ENCODE results near the gene HECTD3.

The HECTD3 gene

GRCh38 chr1:45018599-45019230 lies 7.6 kb upstream of the HECTD3 start:
- Histone ChIP-seq H2BK5ac (ENCODE audit: low read depth, low read length, poor library complexity, severe bottlenecking) (no peak overlapping the region), H3K23ac (ENCODE audit: low read length in 2 of 2) (no peak overlapping the region), H3K9me3 (ENCODE audit: control insufficient read depth, low read length) (no peaks in the 10 kb centered on the region), H3K4me3 (ENCODE audit: insufficient read depth in 1 of 2, low read depth in 1 of 2, low read length in 2 of 2) (no peak overlapping the region), H3K9ac (ENCODE audit: low read length) (no peak overlapping the region), H2BK15ac (ENCODE audit: low read depth, poor library complexity, severe bottlenecking) (no peak overlapping the region), H3K79me1 (replicated peaks; ENCODE audit: low read length, poor library complexity, severe bottlenecking) (peaks cover 8% of the 10 kb centered on the region), H3K27ac (ENCODE audit: low read length, poor library complexity, severe bottlenecking) (no peak overlapping the region), H4K91ac (ENCODE audit: low read length) (no peak overlapping the region), H2AK5ac (ENCODE audit: low read length, severe bottlenecking) (no peak overlapping the region), H3K4ac (ENCODE audit: low read depth in 1 of 2, low read length in 2 of 2) (no peak overlapping the region), H3K27me3 (ENCODE audit: control insufficient read depth in 1 of 2, insufficient read depth in 1 of 2, low read length in 2 of 2) (no peaks in the 10 kb centered on the region), H3K4me2 (ENCODE audit: low read length, poor library complexity, severe bottlenecking) (no peak overlapping the region), H2BK120ac (ENCODE audit: low read depth, low read length) (no peak overlapping the region), H3K4me1 (ENCODE audit: control insufficient read depth, insufficient read depth, low read depth, low read length) (peaks cover 6% of the 10 kb centered on the region), H2AFZ (ENCODE audit: low read depth, low read length) (no peak overlapping the region), H3K18ac (ENCODE audit: low read depth in 1 of 2, low read length in 2 of 2) (no peak overlapping the region), H2BK12ac (ENCODE audit: low read length in 2 of 2) (no peak overlapping the region), H3K36me3 (ENCODE audit: control insufficient read depth in 1 of 2, insufficient read depth in 2 of 2, low read depth in 1 of 2, low read length in 2 of 2) (peaks cover 12 to 23% of the 10 kb centered on the region in 2 experiments), H3K14ac (ENCODE audit: low read length in 2 of 2) (no peak overlapping the region), H4K8ac (ENCODE audit: low read length) (no peak overlapping the region)
- WGBS: 86% methylated on average over 16 of the region's 16 CpGs
- peak; percentile 60 for DNase-seq

GRCh38 chr1:45016767-45017166 lies 5.6 kb upstream of the HECTD3 start:
- Histone ChIP-seq H3K9me3 (ENCODE audit: control insufficient read depth, low read length) (no peaks in the 10 kb centered on the region), H3K23ac (ENCODE audit: low read length in 2 of 2) (no peak overlapping the region), H3K4me2 (ENCODE audit: low read length, poor library complexity, severe bottlenecking) (no peak overlapping the region), H3K27ac (ENCODE audit: low read length, poor library complexity, severe bottlenecking) (no peak overlapping the region), H2BK120ac (ENCODE audit: low read depth, low read length) (no peak overlapping the region), H3K4ac (ENCODE audit: low read depth in 1 of 2, low read length in 2 of 2) (no peak overlapping the region), H2BK15ac (ENCODE audit: low read depth, poor library complexity, severe bottlenecking) (no peak overlapping the region), H4K8ac (ENCODE audit: low read length) (no peak overlapping the region), H2AK5ac (ENCODE audit: low read length, severe bottlenecking) (no peak overlapping the region), H3K9ac (ENCODE audit: low read length) (no peak overlapping the region), H3K18ac (ENCODE audit: low read depth in 1 of 2, low read length in 2 of 2) (no peak overlapping the region), H4K91ac (ENCODE audit: low read length) (no peak overlapping the region), H3K4me3 (ENCODE audit: insufficient read depth in 1 of 2, low read depth in 1 of 2, low read length in 2 of 2) (no peak overlapping the region), H3K36me3 (ENCODE audit: control insufficient read depth in 1 of 2, insufficient read depth in 2 of 2, low read depth in 1 of 2, low read length in 2 of 2) (peaks cover 15 to 27% of the 10 kb centered on the region in 2 experiments), H3K4me1 (ENCODE audit: control insufficient read depth, insufficient read depth, low read depth, low read length) (peaks cover 13% of the 10 kb centered on the region), H3K79me1 (replicated peaks; ENCODE audit: low read length, poor library complexity, severe bottlenecking) (peaks cover 11% of the 10 kb centered on the region), H3K14ac (ENCODE audit: low read length in 2 of 2) (no peak overlapping the region), H2BK5ac (ENCODE audit: low read depth, low read length, poor library complexity, severe bottlenecking) (no peak overlapping the region), H3K27me3 (ENCODE audit: control insufficient read depth in 1 of 2, insufficient read depth in 1 of 2, low read length in 2 of 2) (no peaks in the 10 kb centered on the region), H2BK12ac (ENCODE audit: low read length in 2 of 2) (no peak overlapping the region), H2AFZ (ENCODE audit: low read depth, low read length) (no peak overlapping the region)
- 91% methylated on average over 6 of the region's 6 CpGs for WGBS
- DNase-seq: no peak

- H3K4ac ChIP-seq (ENCODE audit: low read depth in 1 of 2, low read length in 2 of 2): no peak overlapping the region
- H3K18ac ChIP-seq (ENCODE audit: low read depth in 1 of 2, low read length in 2 of 2): no peak overlapping the region
- H3K4me2 ChIP-seq (ENCODE audit: low read length, poor library complexity, severe bottlenecking): no peak overlapping the region
- H2BK12ac ChIP-seq (ENCODE audit: low read length in 2 of 2): no peak overlapping the region
- no peak overlapping the region for H2BK15ac ChIP-seq (ENCODE audit: low read depth, poor library complexity, severe bottlenecking)
- no peak overlapping the region for H3K14ac ChIP-seq (ENCODE audit: low read length in 2 of 2)
- no peak overlapping the region for H3K9ac ChIP-seq (ENCODE audit: low read length)
- H3K36me3 ChIP-seq (ENCODE audit: control insufficient read depth in 1 of 2, insufficient read depth in 2 of 2, low read depth in 1 of 2, low read length in 2 of 2): peaks cover 15 to 27% of the 10 kb centered on the region in 2 experiments
- H3K9me3 ChIP-seq (ENCODE audit: control insufficient read depth, low read length): no peaks in the 10 kb centered on the region
- WGBS: no CpG with 5 or more reads among the region's 2 CpGs
- no peak overlapping the region for H2AK5ac ChIP-seq (ENCODE audit: low read length, severe bottlenecking)
- H2BK120ac ChIP-seq (ENCODE audit: low read depth, low read length): no peak overlapping the region
- no peak overlapping the region for H4K91ac ChIP-seq (ENCODE audit: low read length)
- no peak overlapping the region for H2BK5ac ChIP-seq (ENCODE audit: low read depth, low read length, poor library complexity, severe bottlenecking)
- H3K27me3 ChIP-seq (ENCODE audit: control insufficient read depth in 1 of 2, insufficient read depth in 1 of 2, low read length in 2 of 2): no peaks in the 10 kb centered on the region
- H4K8ac ChIP-seq (ENCODE audit: low read length): no peak overlapping the region
- no peak overlapping the region for H2AFZ ChIP-seq (ENCODE audit: low read depth, low read length)
- H3K23ac ChIP-seq (ENCODE audit: low read length in 2 of 2): no peak overlapping the region
- H3K79me1 ChIP-seq (replicated peaks; ENCODE audit: low read length, poor library complexity, severe bottlenecking): peaks cover 11% of the 10 kb centered on the region
- H3K4me3 ChIP-seq (ENCODE audit: insufficient read depth in 1 of 2, low read depth in 1 of 2, low read length in 2 of 2): no peak overlapping the region
- peaks cover 16% of the 10 kb centered on the region for H3K4me1 ChIP-seq (ENCODE audit: control insufficient read depth, insufficient read depth, low read depth, low read length)
- H3K27ac ChIP-seq (ENCODE audit: low read length, poor library complexity, severe bottlenecking): no peak overlapping the region
- DNase-seq: no peak
Observed at GRCh38 chr1:45016090-45016697, 5.1 kb upstream of the HECTD3 start.

- Histone ChIP-seq H3K9ac (ENCODE audit: low read length) (peak overlapping the region; percentile 63), H2BK5ac (ENCODE audit: low read depth, low read length, poor library complexity, severe bottlenecking) (no peak overlapping the region), H3K27ac (ENCODE audit: low read length, poor library complexity, severe bottlenecking) (no peak overlapping the region), H2BK15ac (ENCODE audit: low read depth, poor library complexity, severe bottlenecking) (no peak overlapping the region), H3K9me3 (ENCODE audit: control insufficient read depth, low read length) (no peaks in the 10 kb centered on the region), H2AK5ac (ENCODE audit: low read length, severe bottlenecking) (no peak overlapping the region), H3K4me2 (ENCODE audit: low read length, poor library complexity, severe bottlenecking) (no peak overlapping the region), H4K91ac (ENCODE audit: low read length) (no peak overlapping the region), H3K4ac (ENCODE audit: low read depth in 1 of 2, low read length in 2 of 2) (no peak overlapping the region), H2BK12ac (ENCODE audit: low read length in 2 of 2) (no peak overlapping the region), H2BK120ac (ENCODE audit: low read depth, low read length) (no peak overlapping the region), H2AFZ (ENCODE audit: low read depth, low read length) (no peak overlapping the region), H3K79me1 (replicated peaks; ENCODE audit: low read length, poor library complexity, severe bottlenecking) (peaks cover 11% of the 10 kb centered on the region), H3K4me3 (ENCODE audit: insufficient read depth in 1 of 2, low read depth in 1 of 2, low read length in 2 of 2) (no peak overlapping the region), H3K23ac (ENCODE audit: low read length in 2 of 2) (no peak overlapping the region), H4K8ac (ENCODE audit: low read length) (no peak overlapping the region), H3K4me1 (ENCODE audit: control insufficient read depth, insufficient read depth, low read depth, low read length) (peaks cover 16% of the 10 kb centered on the region), H3K14ac (ENCODE audit: low read length in 2 of 2) (no peak overlapping the region), H3K36me3 (ENCODE audit: control insufficient read depth in 1 of 2, insufficient read depth in 2 of 2, low read depth in 1 of 2, low read length in 2 of 2) (peaks cover 15 to 27% of the 10 kb centered on the region in 2 experiments), H3K27me3 (ENCODE audit: control insufficient read depth in 1 of 2, insufficient read depth in 1 of 2, low read length in 2 of 2) (no peaks in the 10 kb centered on the region), H3K18ac (ENCODE audit: low read depth in 1 of 2, low read length in 2 of 2) (no peak overlapping the region)
- DNase-seq: no peak
- WGBS: 87% methylated on average over 2 of the region's 2 CpGs
Observed at GRCh38 chr1:45015683-45016082, 4.6 kb upstream of the HECTD3 start.

Data from mesenchymal stem cell (in vitro differentiated cells and primary cell).